ENCODE measurements around the gene SETBP1. TPM values are rescaled to one million over a fixed set of nuclear protein-coding genes. Genes with fewer than 3 reads are reported as not detected.

SETBP1 gene
- total and polyA plus RNA-seq, 9 of the 15 experiments (the other 6 are each of a cell fraction or from before 2014, with no cell fraction given): under 0.01 to 0.13 (median 0.04) TPM

GRCh38 chr18:44955825-44956224 is 275.1 kb downstream of the SETBP1 start:
- DNase-seq (ENCODE audit: extremely low read depth in 1 of 4, low spot score in 3 of 4) (no peak), FAIRE-seq (no peak), ATAC-seq (no peak)
- Histone ChIP-seq H4K20me1 (replicated peaks; ENCODE audit: control insufficient read depth, insufficient read depth, low read length) (no peaks in the 10 kb centered on the region), H3K9me1 (ENCODE audit: control insufficient read depth, insufficient read depth, low read length) (no peaks in the 10 kb centered on the region), H3K4me2 (ENCODE audit: insufficient read depth, low read length) (no peak overlapping the region), H3K79me2 (ENCODE audit: control insufficient read depth, insufficient read depth, low read length) (no peaks in the 10 kb centered on the region), H3K9me3 (replicated peaks; ENCODE audit: control insufficient read depth, insufficient read depth, low read depth, low read length) (no peaks in the 10 kb centered on the region), H3K36me3 (ENCODE audit: control insufficient read depth, insufficient read depth, low read length) (no peaks in the 10 kb centered on the region), H3K4me3 (no peak overlapping the region), H3K4me1 (replicated peaks in 1 of 2; ENCODE audit: control insufficient read depth in 2 of 2, insufficient read depth in 2 of 2, low read length in 2 of 2) (no peaks in the 10 kb centered on the region), H3K27ac (ENCODE audit: extremely low read depth, low read depth, low read length) (no peak overlapping the region), H3K27me3 (ENCODE audit: control insufficient read depth in 2 of 2, insufficient read depth in 2 of 2, low read length in 2 of 2) (peaks cover 4 to 22% of the 10 kb centered on the region in 2 experiments; a peak in 3 of 5 replicates), H3K9ac (ENCODE audit: insufficient read depth in 1 of 2, low read depth in 2 of 2, low read length in 2 of 2) (no peak overlapping the region), H2AFZ (ENCODE audit: low read depth, low read length) (no peak overlapping the region)
- no TSS peak for BruUV-seq (replicated peaks)
- intact Hi-C loops (cut with micrococcal nuclease): no loop called here
- in situ Hi-C loops (cut with MboI): no loop called here
- CTCF ChIA-PET (ENCODE audit: low intra/inter-chr PET ratio): no interaction called here
- POLR2A ChIA-PET: no interaction called here
- 0% methylated on average over 1 of the region's 1 CpG for WGBS (ENCODE audit: insufficient coverage, low coverage, missing lambda C conversion rate)
- no peak for TF ChIP-seq NCOA1 (IDR thresholded peaks at IDR 0.05; ENCODE audit: low read depth)
- no peak for TF ChIP-seq ELF2 (CRISPR knock-in tag; IDR thresholded peaks at IDR 0.05)
- TF ChIP-seq ZNF239 (CRISPR knock-in tag; IDR thresholded peaks at IDR 0.05): no peak
- no peak for TF ChIP-seq TOE1 (IDR thresholded peaks at IDR 0.05; ENCODE audit: borderline replicate concordance)
- TF ChIP-seq TOE1 (CRISPR knock-in tag; IDR thresholded peaks at IDR 0.05; ENCODE audit: borderline replicate concordance, low read depth): no peak
- no peak for TF ChIP-seq ZBTB49 (CRISPR knock-in tag; IDR thresholded peaks at IDR 0.05; ENCODE audit: borderline replicate concordance)
- TF ChIP-seq ZNF778 (CRISPR knock-in tag; IDR thresholded peaks at IDR 0.05): no peak
- TF ChIP-seq ZBTB12 (CRISPR knock-in tag; IDR thresholded peaks at IDR 0.05): no peak
- no peak for TF ChIP-seq SRF (CRISPR knock-in tag; IDR thresholded peaks at IDR 0.05)
- TF ChIP-seq TRIM28 (IDR thresholded peaks at IDR 0.05): no peak
- TF ChIP-seq RERE (CRISPR knock-in tag; IDR thresholded peaks at IDR 0.05; ENCODE audit: borderline replicate concordance): no peak
- no peak for TF ChIP-seq ZNF76 (CRISPR knock-in tag; IDR thresholded peaks at IDR 0.05; ENCODE audit: borderline replicate concordance)
- TF ChIP-seq HBP1 (CRISPR knock-in tag; IDR thresholded peaks at IDR 0.05): no peak
